RWPE1 (cell line): Measurements from ENCODE around the gene RAP1GAP2.
A peak's percentile ranks its signal among the peaks of the same experiment; 100 is the strongest.
"Not testable (repeated sequence)": the region's sequence is repeated elsewhere in the genome, so short reads cannot be mapped to it uniquely, and the experiment has no call there.

Experiments
- CTCF ChIA-PET: fragments of 350-600 bp; sonication (Branson Sonifier 250); formaldehyde crosslinking; extraction: SDS; loops from one replicate; lab custom pipeline; 2021; lab: Yijun Ruan, JAX
- POLR2A ChIA-PET: fragments of 400-600 bp; formaldehyde crosslinking; extraction: SDS; loops from one replicate; lab custom pipeline; 2020; ENCODE audit warnings: antibody characterized with exemption; ENCODE audit not compliant: low non-redundant PET; lab: Yijun Ruan, JAX
- DNase-seq: peaks from one replicate; pipeline ENCODE4 v3.0.0; 2012; ENCODE audit warnings: low spot score
- H3K27ac ChIP-seq: fragments of 450-650 bp; 2 replicates; pipeline ENCODE4 v1.5.1; 2017
- TF ChIP-seq, protein P1 (sequence below): fragments of 450-650 bp; conservative IDR thresholded peaks from 2 replicates; pipeline ENCODE4 v1.5.1; 2017; ENCODE audit warnings: low read depth, mild to moderate bottlenecking

Gene RAP1GAP2

DNA sequence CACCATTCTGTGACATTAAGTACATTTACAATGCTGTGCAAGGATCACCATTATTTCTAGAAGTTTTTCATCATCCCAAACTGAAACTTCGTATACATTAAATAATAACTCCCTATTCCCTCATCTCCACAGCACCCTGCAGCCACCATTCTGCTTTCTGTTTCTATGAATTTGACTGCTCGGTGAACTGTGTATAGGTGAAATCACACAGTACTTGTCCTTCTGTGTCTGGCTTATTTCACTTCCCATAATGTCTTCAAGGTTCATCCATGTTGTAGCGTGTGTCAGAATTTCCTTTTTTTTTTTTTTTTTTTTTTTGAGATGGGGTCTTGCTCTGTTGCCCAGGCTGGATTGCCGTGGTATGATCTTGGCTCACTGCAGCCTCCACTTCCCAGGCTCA, 20.4 kb downstream of the RAP1GAP2 start:
- DNase-seq = no peak
- ChIA-PET CTCF (no interaction called here), POLR2A (no interaction called here)
- TF ChIP-seq, protein P1, sequence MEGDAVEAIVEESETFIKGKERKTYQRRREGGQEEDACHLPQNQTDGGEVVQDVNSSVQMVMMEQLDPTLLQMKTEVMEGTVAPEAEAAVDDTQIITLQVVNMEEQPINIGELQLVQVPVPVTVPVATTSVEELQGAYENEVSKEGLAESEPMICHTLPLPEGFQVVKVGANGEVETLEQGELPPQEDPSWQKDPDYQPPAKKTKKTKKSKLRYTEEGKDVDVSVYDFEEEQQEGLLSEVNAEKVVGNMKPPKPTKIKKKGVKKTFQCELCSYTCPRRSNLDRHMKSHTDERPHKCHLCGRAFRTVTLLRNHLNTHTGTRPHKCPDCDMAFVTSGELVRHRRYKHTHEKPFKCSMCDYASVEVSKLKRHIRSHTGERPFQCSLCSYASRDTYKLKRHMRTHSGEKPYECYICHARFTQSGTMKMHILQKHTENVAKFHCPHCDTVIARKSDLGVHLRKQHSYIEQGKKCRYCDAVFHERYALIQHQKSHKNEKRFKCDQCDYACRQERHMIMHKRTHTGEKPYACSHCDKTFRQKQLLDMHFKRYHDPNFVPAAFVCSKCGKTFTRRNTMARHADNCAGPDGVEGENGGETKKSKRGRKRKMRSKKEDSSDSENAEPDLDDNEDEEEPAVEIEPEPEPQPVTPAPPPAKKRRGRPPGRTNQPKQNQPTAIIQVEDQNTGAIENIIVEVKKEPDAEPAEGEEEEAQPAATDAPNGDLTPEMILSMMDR = no peak
- no peak overlapping the region for H3K27ac ChIP-seq

DNA sequence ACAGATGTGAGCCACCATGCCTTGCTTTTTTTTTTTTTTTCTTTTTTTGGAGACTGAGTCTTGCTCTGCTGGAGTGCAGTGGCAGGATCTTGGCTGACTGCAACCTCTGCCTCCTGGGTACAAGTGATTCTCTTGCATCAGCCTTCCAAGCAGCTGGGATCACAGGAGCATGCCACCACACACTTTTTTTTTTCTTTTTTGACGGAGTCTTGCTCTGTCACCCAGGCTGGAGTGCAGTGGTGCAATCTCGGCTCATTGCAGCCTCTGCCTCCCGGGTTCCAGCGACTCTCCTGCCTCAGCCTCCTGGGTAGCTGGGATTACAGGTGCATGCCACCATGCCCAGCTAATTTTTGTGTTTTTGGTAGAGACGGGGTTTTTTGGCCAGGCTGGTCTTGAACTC, 23.1 kb downstream of the RAP1GAP2 start:
- H3K27ac ChIP-seq, CTCF ChIA-PET, DNase-seq, POLR2A ChIA-PET: not testable (repeated sequence)

DNA sequence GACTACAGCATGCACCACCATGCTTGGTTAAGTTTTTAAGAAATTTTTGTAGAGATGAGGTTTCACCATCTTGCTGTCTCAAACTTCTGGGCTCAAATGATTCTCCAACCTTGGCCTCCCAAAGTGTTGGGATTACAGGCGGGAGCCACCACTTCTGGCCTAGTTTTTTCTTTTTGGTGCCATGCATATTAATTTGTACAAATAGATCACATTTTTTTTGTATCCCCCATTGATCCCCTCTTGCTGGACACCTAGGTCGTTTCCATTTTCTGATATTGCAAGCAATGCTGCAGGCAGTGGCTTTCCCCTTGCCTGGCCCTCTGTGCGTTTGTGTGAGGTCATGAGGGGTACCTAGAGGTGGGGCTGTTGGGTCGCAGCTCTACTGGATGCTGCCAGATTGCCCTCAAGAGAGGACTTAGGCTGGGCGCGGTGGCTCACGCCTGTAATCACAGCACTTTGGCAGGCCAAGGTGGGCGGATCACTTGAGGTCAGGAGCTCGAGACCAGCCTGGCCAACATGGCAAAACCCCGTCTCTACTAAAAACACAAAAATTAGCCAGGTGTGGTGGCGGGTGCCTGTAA, 23.8 kb downstream of the RAP1GAP2 start:
- ChIA-PET POLR2A (no interaction called here), CTCF (no interaction called here)
- TF ChIP-seq, protein P1 = no peak
- H3K27ac ChIP-seq = no peak overlapping the region
- DNase-seq = no peak

DNA sequence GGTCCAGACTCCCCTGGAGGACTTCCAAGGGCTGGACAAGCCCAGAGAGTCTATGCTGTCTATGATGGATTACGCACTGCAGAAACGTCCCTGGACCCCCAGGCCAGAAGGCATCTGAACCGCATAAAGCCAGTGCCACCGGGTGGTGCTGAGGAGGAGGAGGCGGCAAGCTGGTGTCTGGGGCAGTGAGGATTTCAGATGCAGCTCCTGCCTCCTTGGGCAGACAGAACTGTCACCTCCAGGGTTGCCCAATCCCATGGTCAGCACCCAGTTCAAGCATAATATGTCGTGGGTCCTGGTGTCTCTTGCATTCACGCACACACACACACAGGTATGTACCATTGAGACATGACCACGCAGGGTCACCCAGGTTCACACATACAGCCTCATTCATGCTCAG, 25.6 kb downstream of the RAP1GAP2 start:
- no peak overlapping the region for H3K27ac ChIP-seq
- no peak for DNase-seq
- TF ChIP-seq, protein P1 = no peak
- ChIA-PET CTCF (no interaction called here), POLR2A (no interaction called here)

DNA sequence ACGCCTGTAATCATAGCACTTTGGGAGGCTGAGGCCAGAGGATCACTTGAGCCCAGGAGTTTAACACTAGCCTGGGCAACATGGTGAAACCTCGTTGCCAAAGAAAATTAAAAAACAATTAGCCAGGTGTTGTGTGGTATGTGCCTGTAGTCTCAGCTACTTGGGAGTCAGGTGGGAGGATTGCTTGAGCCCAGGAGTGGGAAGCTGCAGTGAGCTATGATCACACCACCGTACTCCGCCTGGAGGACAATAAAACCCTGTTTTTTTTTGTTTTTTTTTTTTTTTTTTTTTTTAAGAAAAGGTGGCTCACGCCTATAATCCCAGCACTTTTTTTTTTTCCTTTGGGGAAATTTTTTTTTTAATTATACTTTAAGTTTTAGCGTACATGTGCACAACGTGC, 26.1 kb downstream of the RAP1GAP2 start:
- TF ChIP-seq, protein P1 = no peak
- CTCF ChIA-PET = no interaction called here
- no peak for DNase-seq
- POLR2A ChIA-PET = no interaction called here
- H3K27ac ChIP-seq = no peak overlapping the region

DNA sequence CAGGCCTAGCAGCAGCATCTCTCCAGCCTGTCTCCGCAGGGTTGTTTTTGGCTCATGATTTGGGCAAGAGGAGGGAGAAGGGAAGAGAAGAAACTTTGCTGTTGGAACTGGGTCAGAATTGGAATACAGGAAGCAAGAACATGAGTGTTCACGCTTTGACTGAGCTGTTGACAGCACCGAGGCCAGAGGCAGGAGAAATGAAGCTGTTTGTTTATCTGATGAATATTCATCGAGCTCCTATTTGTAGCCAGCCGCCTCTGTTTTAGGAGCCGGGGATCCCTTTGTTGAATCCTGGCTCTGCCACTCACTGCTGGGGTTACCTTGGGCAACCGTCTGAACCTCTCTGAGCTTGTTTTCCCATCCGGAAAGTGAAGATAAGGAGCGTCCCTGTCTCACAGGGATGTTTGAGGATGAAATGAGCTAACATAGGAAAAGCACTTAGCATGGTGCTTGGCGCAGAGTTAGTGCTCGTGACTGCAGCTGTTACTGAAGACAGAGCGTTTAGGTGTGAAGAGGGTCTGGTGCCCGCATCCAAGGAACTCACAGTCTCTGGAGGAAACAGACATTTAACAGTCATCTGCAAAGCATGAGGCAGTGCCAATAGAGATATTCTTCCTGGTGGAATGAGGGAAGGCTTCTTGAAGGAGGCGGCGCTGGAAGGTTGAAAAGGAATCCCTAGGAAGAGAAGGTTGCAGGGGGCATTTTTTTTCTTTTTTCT, 29.2 kb downstream of the RAP1GAP2 start:
- no peak overlapping the region for H3K27ac ChIP-seq
- CTCF ChIA-PET = interaction anchor here (0.6 to 0.7 kb wide), 5 partner anchors 14 to 223 kb away, joined by 4 to 5 read pairs (median 4); no protein-coding TSS in a partner anchor
- TF ChIP-seq, protein P1 = no peak
- DNase-seq = no peak
- POLR2A ChIA-PET = no interaction called here

DNA sequence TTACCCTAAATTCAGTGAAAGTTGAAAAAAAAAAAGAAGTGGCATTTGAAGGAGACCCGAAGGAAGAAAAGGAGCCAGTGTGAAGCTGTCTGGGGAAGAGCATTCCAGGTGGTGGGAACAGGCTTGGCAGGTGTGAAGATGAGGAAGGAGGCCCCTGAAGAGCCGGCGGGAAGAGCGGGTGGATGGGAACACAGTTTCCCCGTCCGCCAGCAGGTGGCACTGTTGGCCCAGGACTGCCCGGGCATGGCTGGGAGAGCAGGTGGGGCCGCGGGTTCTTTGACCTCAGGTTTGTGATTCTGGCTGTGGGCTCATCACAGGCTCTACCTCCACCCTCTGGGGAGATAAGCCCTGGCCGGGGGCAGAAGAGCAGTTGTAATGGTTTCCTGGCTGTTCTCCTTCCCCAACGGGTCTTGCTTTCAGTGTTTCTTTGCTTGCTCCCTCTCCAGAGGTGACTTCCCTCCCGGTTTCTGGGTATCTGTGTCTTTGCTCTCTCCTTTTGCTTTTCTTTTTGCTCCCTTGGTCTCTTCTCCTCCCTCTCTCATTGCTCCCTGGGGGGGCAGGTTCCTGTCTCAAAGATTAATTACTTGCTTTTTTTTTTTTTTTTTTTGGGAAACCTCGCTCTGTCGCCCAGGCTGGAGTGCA, 32.3 kb downstream of the RAP1GAP2 start:
- ChIA-PET POLR2A (no interaction called here), CTCF (interaction anchor here (0.6 to 1.3 kb wide), 11 partner anchors 8 to 1837 kb away, joined by 3 to 5 read pairs (median 3); no protein-coding TSS in a partner anchor)
- no peak overlapping the region for H3K27ac ChIP-seq
- TF ChIP-seq, protein P1 = peak; percentile 93
- peak; percentile 84 for DNase-seq
